ENCODE measurements around the gene PDZD2.
"Not testable (repeated sequence)": the region's sequence is repeated elsewhere in the genome, so short reads cannot be mapped to it uniquely, and the experiment has no call there.

The PDZD2 gene

DNA sequence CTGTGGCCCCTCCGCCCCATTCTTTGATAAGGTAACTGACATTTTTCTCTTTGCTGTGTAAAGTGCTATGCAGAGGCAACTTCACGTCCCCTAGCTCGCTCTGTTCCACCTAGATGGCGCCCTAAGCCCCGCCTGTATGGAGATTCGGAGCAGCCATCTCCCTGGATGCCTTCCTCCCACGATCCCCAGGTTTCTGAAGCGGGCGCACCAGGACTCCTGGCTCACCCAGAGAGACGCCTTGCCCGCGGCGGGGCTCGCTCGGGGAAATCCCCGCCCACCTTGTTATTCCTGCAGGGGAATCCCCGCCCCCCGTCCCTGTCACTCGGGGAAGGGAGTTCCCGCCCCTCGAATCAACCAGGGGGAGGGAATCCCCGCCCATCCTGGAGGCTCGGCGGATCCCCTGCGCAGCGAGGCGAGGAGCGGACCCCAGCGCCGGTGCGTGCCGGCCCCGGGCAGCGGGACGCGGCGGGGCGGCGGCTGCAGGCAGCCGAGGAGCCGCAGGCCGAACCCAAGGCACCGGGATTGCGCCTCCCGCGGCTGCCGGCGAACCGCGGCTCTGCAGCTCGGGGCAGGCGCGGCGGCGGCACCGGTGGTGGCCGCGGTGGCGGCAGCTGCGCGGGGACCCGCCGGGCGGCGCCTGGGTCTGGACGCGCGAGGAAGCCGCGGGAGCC lies at the start of gene PDZD2:
Gene PDZD2, plus strand, starts transcription at position 384 of the 671 bp plus-strand sequence.
- peak; percentile 32 to 72 for DNase-seq (ENCODE audit: low read depth in 1 of 2, low spot score in 1 of 2)

DNA sequence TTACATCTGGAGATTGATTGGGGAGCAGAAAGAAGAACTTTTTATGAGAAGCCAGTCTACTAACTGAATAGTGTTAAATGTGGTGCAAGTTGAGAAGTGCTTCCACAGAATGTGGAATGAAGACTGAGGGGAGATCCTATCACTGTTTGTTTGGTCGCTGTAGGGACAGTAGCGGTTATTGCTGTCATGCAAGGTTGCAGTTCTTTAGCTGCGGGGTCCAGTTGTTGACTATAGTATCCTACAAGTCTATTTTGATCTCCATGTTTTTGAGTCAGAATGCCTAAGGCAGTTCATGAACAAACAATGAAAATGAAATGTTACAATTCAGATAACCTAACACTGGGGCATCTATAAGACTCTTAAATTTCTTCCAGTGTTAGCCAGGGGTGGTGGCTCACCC lies 45.3 kb upstream of the PDZD2 start:
- no peak for DNase-seq (ENCODE audit: low read depth in 1 of 2, low spot score in 1 of 2)

DNA sequence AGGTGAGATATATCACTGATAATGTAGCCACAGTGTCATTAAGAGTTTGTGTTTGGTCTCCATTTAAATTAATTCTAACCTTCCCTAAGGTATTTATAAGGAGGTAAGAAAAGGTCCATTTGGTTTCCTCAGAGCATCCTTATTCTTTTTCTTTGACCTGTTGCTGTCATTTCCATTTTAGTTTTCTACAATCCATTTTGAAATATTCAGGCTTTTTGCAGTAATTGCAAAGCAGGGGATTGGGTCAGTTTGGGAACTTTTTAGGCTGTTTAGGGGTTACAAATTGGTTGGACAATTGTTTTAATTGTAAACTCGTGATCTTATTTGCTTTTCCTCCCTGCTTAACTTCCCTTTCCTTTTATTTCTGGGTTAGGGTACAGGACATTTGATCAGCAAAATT lies 42.6 kb upstream of the PDZD2 start:
- no peak for DNase-seq (ENCODE audit: low read depth in 1 of 2, low spot score in 1 of 2)

DNA sequence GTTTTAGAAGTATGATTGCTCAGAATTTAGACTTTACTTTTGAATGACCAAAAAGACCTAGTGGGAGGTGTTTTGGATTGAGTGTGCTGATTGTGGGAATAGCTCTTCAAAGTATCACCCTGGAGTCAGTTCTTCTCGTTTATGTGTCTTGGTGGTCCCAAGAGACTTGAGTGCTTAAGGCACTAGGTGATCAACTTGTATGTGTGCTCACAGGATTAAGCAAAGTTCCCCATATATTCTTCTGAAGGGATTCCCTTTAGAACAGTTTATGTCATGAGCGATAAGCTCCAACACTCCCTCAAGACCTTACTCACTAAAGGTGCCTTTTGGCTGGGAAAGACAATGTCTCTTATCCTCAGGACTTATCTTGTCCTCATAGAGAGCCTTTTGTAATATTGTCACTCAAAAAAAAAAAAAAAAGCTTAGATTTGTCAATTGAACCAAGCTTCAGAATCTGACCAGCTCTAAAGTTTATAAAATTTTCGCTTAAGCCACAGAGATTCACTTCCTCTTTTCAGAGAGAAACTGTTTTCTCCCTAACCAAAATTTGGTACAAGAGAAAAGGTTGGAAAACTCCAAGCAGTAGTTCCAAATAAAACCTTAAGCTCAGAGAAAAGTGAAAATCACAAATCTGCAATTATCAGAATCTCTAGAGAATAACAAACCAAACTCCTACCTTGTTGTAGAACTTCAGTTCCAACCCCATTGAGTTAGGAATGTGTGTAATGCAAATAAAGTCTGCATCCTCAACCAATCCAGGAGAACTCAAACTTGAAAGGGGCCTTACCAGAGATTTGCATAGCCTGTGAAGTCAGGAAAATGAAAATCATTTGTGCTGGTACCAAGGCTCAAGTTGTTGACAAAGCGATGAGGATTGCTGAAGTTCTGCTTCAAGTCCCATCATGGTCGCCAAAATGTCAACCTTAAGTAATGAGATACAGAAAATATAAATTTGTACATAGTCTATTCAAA lies 40.0 kb upstream of the PDZD2 start:
- DNase-seq (ENCODE audit: low read depth in 1 of 2, low spot score in 1 of 2) = no peak

DNA sequence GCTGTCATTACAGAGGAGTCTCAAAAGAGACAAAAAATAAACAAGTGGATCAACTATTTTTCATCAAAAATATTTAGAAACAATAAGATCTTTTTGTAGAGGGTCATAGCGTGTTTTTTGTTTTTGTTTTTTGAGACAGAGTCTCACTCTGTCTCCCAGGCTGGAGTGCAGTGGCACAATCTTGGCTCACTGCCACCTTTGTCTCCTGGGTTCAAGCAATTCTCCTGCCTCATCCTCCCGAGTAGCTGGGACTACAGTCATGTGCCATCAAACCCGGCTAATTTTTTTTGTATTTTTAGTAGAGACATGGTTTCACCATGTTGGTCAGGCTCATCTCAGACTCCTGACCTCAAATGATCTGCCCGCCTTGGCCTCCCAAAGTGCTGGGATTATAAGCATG lies 36.6 kb upstream of the PDZD2 start:
- not testable (repeated sequence) for DNase-seq (ENCODE audit: low read depth in 1 of 2, low spot score in 1 of 2)

DNA sequence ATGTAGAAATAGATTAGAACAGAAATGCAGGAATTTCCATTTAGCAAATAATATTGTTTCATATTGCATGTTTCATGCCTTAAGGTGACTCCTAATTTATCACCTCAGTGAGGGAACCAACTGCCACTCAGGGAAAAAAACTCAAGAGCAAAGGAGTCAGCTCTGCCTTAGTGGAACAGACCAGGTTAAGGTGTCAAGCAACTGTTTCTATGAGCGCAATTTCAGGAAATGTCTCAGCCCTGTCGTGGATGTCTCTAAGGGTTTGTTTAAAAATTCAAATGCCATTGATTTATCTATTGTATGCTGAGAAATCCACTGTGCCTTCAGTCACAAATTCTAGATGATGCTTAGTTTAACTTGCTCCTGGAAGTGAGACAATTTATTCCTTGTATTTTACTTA lies 34.7 kb upstream of the PDZD2 start:
- DNase-seq (ENCODE audit: low read depth in 1 of 2, low spot score in 1 of 2) = no peak

DNA sequence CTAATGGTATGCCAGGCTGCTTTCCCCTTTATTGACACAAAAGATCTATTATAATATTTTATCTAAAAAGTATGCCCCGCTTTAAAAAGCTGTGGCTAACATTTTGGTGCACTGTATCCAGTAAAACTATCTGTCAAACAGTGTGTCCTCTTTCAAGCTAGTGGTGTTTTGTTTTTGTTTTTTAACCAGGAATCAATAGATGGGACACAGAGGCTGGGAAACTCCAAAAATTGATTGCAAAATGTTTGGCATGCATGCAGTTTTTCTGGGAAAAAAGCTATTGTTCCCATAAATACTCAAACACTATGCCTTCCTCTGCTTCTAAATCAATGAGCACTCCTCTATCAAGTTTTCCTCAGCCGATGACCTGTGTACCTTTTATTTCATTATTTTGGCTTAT lies 34.3 kb upstream of the PDZD2 start:
- DNase-seq (ENCODE audit: low read depth in 1 of 2, low spot score in 1 of 2) = no peak

DNA sequence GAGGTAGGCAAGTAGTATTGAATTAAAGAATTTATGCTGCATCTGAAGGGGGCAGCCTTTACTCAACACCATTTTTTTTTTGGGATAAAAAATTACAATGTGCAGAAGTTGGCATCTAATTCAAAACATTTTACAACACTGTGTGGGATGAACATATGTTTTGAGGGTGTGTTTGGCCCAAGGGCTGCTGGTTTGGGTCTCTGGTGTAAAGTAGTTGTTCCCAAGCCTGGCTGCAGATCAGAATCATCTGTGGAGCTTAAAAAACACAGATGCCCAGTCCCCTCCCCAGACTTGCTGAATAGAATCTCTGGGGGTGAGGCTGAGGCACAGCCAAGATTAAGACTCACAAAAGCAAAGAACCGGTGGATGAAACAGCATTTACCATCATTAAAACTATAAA lies 33.0 kb upstream of the PDZD2 start:
- no peak for DNase-seq (ENCODE audit: low read depth in 1 of 2, low spot score in 1 of 2)

DNA sequence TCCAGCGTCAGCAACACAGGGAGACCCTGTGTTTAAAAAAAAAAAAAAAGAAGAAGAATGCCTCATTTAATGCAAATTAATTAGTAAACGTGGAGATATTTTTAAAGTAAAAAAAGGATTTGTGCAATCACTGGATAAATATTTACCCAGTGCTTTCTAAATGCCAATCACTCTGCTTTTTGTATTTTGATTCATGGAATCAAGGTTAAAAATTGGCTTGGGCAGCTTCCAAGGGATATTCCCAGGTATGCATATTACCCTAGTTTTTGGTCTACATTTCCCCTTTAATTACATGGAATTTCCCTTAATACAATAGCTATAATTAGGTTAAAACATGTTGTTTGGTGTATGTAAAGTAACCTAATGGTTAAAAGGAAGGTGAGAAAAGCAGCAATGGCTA lies 31.4 kb upstream of the PDZD2 start:
- DNase-seq (ENCODE audit: low read depth in 1 of 2, low spot score in 1 of 2) = no peak

DNA sequence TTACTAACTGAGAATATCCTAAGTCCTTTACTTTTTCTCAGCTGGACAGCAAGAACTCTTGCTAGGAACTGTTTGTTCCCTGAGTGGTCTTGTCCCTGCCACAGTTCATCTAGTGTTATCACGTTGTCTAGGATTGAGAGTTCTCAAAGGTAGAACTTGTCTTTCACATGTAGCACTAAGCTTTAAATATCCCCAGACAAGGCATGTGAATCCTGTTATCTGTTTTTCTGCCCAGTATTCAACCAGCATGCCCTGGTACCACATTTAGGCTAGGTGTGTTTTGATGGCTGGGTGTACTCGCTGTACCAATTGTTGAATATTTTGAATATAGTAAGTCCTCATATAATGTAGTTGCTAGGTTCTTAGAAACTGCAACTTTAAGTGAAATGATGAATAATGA lies 27.9 kb upstream of the PDZD2 start:
- no peak for DNase-seq (ENCODE audit: low read depth in 1 of 2, low spot score in 1 of 2)

DNA sequence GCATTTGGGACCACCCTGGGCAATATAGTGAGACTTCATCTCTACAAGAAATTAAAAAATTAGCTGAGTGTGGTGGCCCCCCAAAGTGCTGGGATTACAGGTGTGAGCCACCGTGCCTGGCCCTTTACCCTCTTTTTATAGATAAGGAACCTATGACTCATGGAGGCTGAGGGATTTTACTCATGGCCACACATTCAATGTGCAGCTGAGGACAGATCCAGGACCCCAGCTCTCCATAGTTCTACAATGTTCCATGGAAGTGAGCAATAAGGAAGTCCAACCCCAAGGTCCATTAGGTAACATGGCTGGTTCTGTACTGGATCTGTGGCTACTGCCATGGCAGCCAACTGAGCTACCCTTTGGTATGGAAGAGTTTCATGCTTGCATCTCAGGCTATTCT lies 25.3 kb upstream of the PDZD2 start:
- no peak for DNase-seq (ENCODE audit: low read depth in 1 of 2, low spot score in 1 of 2)

DNA sequence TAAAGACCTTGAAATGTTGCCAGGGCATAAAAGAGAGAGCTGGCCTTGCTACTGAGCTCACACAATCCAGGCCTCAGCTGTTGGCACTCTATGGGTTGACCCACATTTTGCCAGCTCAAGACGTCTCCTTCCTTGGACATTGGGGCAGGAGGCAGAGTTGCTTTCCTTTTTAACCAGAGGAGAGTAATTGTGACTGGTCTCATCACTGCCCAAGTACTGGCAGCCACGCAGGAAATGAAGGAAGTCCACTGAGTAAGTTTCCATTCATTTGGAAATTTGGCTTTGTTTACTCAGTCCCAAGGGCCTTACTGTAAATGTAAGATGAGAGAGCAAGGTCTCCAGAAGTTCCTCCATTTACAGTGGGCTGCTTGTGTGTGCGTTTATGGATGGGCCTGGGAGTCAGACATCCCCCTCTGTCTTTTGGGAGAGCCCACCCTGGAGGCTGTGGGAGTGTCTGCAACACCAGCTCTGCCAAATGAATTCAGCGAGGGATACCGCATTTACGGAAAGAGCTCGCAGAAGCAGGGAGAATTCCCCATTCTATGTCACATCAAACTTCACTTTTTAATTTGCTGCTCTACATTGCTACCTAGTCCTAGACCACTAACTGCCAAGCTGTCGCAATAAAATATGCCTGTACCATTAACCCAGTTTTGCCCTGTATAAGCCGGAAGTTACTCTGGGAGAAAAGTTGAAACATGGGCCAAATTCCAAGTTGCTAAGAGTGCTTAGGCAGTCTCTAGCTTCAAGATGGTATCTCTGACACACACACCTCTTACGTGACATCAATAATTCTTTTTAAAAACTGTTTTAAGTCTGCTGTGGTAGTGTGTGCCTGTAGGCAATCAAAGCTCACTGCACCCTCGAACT lies 24.5 kb upstream of the PDZD2 start:
- DNase-seq (ENCODE audit: low read depth in 1 of 2, low spot score in 1 of 2) = no peak

DNA sequence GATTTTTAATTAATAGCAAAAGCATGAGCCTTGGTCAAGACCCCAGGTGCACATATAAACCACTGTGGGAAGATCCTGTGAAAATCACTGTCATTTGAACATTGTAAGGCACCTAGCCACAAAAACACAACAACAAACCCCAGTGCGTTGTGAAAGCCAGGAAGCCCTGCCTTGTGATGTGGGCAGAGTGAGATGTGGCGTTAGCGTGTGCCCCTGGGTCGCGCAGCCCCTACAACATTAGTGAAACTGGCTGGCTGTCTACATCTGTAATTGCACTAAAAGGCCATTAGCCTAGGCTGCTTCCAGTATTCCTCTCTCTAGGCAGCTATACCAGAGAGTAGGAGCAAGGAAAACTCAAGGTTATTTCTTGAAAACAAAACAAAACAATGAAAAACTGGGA lies 21.1 kb upstream of the PDZD2 start:
- no peak for DNase-seq (ENCODE audit: low read depth in 1 of 2, low spot score in 1 of 2)

DNA sequence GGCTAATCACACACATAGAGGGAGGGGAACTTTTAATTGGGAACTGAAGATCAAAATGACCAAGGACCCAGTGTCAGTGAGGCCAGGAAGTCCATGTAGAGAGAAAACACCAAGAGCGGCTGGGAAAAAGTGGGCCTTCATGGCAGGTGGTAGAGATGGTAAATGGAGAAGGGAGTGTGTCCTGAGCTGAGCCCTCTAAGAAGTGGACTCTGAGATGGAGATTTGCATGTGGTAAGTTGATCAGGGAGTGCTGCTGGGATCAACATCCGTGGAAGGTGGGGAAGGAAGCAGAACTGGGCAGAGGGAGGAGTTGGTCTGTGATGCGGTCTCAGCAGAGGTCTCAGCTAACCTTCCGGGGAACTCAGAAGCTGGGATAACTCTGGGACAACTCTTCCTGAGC lies 18.9 kb upstream of the PDZD2 start:
- no peak for DNase-seq (ENCODE audit: low read depth in 1 of 2, low spot score in 1 of 2)

DNA sequence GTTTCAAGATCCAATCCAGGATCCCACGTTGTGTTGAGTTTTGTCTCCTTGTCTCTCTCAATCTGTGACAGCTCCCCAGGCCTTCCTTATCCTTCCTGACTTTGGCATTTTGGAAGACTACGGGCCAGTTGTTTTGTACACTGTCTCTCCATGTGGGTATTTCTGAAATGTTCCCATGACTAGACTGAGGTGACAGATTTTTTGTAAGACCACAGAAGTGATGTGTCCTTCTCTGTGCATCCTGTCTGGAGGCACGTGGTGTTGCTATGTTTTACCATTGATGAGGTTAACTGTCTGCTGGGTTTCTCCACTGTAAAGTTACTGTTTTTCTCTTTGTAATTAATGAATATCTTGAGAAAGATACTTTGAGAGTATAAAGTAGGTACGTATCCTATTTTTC lies 15.7 kb upstream of the PDZD2 start:
- DNase-seq (ENCODE audit: low read depth in 1 of 2, low spot score in 1 of 2) = no peak

DNA sequence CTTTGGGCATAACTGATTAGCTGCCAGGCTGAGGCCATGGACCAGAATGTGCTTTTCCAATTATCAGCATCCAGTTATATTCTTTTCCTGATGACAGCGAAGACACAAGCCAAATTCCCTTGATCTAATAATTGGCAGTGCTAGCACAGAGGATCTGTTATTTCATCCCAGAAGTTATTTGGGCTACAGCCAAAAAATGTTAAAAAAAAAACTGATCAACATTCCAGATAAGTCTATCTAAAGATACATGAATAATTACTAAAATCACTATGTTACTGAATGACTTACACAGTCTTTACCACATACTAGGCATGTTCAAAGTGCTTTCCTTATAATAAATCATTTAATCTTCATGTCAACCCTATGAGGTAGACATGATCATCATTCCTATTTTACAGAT lies 13.5 kb upstream of the PDZD2 start:
- DNase-seq (ENCODE audit: low read depth in 1 of 2, low spot score in 1 of 2) = no peak

DNA sequence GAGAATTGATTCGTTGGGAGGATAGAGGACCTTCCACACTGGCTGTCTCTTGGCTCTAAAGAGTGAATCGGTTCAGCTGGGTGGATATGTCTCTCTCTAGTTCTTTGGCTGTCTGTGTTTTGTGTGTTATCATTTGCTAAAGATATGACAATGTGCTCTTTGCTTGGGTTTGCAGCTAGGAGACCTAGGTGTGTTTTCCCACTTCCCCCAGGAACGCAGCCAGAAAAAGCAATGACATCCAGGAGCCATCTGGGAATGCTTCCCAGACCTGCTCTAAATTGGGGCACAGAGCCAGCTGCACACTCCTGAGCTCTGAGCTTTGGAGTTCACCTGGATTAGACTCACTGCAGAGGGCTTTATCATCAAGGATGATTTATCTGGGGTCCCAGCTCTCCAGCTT lies 12.8 kb upstream of the PDZD2 start:
- no peak for DNase-seq (ENCODE audit: low read depth in 1 of 2, low spot score in 1 of 2)

DNA sequence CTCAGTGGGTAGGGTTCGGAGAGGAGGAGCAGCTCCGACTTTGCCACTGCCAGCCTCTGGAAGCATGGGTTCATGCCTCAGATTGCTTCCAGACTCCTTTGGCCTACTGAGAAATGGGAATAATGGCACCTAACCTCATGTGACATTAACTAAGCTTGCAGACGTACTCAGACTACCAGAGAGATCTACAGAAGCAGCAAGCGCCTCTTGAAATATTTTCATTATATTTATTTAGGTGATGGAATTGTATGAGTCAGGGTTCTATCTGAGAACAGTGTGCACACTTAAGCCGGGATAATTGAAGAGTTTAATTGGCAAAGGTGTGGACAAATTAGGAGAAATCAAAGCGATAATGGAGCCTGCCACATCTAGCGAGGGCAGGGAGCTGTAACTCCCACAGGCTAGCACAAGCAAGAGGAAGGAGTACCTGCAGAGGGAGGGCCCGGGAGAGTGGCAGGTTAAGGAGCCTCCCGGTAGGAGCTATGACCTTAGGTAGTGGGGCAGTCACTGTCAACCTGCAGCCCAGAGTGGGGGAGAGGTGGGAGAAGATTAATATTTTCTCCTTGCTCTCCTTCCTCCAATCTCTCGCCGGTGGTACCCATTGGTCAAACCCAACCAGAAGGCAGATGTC lies 12.2 kb upstream of the PDZD2 start:
- no peak for DNase-seq (ENCODE audit: low read depth in 1 of 2, low spot score in 1 of 2)

DNA sequence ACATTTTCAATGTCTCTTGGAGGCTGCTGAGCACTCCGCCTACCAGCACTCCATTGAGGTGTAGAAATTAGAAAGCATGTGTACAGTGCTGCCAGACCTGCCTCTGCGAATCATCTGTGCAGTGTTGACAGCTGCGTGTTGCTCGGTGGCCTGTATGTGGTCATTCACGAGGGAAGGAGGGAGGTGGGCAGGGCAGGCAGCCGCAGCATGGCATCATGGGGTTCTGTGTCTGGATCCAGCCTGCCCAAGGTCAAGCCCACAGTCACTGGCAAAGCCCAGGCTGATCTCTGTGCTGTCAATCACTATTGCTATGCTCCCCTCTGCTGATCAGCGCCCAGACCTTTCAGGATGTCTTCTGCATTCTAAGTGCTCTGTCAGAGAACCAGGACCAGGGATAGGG lies 8.0 kb upstream of the PDZD2 start:
- no peak for DNase-seq (ENCODE audit: low read depth in 1 of 2, low spot score in 1 of 2)

DNA sequence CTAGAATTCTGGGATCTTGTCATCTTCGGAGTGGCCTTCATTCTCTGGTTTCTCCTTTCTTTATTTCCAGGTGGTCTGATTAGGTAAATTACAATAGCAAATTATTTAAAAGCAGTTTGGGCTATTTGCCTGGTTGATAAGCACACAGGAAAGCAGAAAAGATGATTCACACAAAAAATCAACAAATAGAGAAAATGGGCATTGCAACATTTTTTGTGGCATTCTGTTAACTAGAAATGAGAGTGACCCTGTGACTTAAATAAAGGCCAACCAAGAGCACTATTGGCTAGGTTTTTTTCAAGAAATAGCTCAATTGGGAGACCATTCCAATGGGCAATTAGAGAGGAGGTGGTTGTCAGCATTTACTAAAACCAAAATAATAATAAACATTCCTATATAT lies 6.5 kb upstream of the PDZD2 start:
- no peak for DNase-seq (ENCODE audit: low read depth in 1 of 2, low spot score in 1 of 2)

DNA sequence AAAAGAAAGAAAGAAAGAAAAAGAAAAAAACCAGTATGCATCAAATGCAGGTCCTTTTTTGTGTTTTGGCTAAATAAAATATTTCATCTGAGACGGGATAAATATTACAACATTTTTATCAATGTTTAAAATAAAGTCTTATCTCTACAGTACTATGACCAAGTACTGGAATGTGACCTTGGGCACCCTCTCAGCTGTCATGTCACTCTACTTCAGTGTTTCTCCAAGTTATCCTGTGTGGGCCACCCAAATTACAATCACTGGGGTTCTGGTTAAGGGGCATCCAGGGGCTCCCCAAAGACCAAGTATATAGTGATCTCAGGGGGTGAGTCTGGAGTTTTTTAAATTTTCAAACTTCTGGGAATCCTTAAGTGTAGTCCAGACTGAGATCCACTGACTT lies 3.5 kb upstream of the PDZD2 start:
- no peak for DNase-seq (ENCODE audit: low read depth in 1 of 2, low spot score in 1 of 2)
